ENCODE data around the gene PSMF1.

- TF ChIP-seq CTCF (IDR thresholded peaks at IDR 0.05; ENCODE audit: low read depth, low read length, missing input control): no peak
- TF ChIP-seq ATF3 (IDR thresholded peaks at IDR 0.05): no peak
- no peak for TF ChIP-seq JUND (IDR thresholded peaks at IDR 0.05)
Observed at GRCh38 chr20:1131354-1131753, 13.0 kb downstream of the PSMF1 start.
